Astrocyte of the hippocampus (primary cell): ENCODE results near the gene RPL35.
A peak's percentile ranks its signal among the peaks of the same experiment; 100 is the strongest.
"Not testable (repeated sequence)": the region's sequence is repeated elsewhere in the genome, so short reads cannot be mapped to it uniquely, and the experiment has no call there.

Experiments
- DNase-seq: peaks from one replicate; pipeline ENCODE4 v3.0.0; 2011; ENCODE audit warnings: low read depth, low spot score

Gene RPL35

DNA sequence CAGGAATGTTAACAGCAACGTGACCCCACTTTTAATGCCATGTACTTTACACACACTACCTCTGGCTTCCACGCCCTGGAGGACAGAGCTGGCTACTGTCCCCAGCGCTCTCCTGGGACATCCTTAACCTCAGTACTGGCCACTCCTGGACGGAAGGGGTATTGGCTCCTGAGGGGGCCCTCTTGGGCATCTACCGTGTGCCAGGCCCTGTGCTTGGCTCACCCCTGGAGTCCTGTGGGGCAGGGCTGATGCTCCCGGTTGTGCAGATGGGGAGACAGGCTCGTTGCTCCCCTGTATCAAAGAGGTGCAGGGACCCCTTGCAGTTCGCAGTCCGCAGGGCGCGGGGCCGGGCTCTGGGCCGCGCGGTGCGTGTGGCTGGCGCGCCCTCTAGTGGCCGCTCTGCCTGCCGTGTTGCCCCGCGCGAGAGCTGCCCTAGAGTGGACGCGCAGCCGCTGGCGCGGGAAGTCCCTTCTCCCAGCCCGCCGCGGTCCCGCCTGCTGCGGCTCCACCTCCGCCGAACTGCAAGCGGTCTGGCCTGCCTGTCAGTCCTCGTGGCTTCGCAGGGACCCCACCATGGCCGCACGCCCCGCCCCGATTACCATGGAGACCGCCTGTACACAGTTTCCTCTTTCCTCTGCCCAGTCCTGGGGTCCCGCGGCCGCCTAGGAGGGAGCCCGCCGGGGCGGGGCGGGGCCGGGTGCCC, 8.8 kb downstream of the RPL35 start, which contains the start of gene WDR38:
Gene WDR38 (plus strand): TSS at position 632 of the 703 bp plus-strand sequence. CDS start 72 bp downstream, outside the sequence.
- peak; percentile 89 for DNase-seq

DNA sequence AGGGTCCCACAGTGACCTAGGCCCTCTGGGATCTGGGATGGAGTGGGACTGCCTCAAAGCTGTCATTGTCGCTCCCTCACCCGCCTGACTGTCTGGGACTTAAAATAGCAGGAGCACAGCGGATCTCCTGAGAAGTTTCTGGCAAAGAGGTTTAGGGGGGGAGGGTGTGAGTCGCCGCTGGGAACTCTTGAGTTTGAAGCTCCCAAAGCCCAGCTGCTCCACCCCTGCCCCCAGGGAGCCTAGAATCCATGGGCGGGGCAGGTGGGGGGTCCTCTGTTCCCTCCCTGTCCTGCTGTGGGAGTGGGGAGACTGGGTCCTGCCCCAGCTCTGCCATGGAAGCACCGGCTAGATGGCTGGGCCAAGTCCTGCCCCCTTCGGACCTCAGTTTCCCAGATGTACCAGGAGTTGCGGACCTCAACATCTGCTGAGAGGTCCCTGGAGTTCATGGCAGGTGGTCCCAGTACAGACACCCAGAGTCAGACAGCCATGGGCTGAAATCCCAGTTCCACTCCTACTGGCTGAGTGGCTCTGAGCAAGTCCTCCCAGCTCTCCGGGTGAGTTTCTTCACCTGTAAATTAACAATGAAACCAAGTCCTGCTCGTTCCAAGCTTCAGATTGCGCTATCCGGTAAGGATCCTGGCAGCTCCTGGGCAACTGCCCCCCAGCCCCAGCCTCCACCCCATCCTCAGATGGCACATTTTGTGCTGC, 9.5 kb downstream of the RPL35 start:
- DNase-seq: no peak

DNA sequence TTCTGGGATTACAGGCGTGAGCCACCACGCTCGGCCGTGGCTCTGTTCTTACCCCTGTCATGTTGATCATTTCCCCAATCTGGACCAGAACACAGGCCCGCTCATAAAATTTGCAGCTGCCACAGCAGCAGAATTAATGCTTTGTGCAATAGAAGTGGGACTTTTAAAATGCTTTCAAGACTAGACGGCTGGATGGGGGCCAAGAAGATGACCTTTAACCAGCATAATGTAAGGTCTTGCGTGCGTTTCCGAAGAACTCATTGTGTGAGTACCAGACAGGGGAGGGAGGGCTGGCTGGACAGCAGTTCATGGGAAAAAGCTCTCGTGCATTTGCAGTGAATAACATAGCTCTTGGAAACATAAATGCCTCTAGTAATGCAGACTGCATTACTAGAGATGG, 12.0 kb downstream of the RPL35 start:
- peak; percentile 77 for DNase-seq

DNA sequence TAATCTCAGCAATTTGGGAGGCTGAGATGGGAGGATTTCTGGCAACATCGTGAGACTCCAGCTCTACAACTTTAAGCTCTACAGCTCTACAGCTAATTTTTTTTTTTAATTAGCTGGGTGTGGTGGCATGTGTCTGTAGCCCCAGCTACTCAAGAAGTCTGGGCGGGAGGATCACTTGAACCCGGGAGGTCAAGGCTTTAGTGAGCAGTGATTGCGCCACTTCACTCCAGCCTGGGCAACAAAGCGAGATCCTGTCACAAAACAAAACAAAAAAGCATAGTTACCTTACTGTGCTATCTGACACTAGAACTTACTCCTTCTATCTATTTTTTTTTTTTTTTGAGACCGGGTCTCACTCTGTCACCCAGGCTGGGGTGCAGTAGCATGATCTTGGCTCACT, 14.8 kb downstream of the RPL35 start:
- DNase-seq: no peak

DNA sequence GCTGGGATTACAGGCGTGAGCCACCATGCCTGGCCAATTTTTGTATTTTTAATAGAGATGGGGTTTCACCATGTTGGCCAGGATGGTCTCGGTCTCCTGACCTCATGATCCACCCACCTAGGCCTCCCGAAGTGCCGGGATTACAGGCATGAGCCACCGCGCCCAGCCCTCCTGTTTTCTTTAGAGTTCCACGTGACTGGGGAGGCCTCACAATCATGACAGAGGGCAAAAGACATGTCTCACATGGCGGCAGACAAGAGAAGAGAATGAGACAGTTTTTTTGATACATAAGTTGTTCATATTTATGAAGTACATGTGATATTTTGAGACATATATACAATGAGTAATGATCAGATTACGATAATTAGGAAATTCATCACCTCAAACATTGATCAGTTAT, 15.3 kb downstream of the RPL35 start:
- not testable (repeated sequence) for DNase-seq

DNA sequence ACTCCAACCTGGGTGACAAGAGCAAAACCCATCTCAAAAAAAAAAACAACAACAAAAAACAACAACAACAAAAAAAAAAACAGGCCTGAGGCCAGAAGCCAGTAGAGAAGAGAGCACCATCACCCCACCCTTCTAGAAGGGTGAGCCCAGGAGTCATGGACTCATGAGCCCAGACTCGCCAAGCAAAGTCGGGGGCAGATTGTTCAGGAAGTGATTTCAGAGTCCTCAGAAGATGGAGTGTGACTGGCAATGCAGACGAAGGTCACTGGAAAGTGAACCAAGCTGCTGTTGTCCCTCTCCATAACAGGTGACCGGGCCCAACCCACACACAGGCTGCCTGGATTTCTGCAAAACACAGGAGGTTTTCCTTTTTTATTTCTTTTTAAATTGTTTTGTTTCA, 17.5 kb downstream of the RPL35 start:
- no peak for DNase-seq

DNA sequence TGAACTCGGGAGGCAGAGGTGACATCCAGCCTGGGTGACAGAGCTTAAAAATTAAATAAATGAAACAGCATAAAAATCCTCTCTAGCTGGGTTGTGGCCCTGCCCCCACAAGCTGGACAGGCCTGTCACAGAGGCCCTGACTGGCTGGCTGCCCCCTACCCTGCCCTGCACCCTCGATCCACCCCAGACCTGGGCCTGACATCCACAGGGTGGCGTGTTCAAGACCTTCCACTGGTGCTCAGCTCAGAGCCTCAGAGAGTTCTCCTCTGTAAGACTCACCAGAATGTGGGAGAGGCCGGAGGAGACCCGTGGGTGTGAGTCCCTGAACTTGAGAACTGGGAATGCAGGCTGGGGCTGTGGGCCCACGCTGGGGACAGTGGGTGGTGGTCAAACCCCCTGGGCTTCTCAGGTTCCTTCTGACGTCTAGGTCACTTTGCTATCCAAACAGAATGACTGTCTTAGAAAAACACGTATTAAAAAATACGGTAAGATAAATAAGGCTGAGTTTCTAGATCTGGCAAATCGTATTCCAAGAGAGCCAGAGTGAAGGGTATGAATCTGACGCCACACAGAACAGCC, 18.2 kb downstream of the RPL35 start:
- DNase-seq: no peak

DNA sequence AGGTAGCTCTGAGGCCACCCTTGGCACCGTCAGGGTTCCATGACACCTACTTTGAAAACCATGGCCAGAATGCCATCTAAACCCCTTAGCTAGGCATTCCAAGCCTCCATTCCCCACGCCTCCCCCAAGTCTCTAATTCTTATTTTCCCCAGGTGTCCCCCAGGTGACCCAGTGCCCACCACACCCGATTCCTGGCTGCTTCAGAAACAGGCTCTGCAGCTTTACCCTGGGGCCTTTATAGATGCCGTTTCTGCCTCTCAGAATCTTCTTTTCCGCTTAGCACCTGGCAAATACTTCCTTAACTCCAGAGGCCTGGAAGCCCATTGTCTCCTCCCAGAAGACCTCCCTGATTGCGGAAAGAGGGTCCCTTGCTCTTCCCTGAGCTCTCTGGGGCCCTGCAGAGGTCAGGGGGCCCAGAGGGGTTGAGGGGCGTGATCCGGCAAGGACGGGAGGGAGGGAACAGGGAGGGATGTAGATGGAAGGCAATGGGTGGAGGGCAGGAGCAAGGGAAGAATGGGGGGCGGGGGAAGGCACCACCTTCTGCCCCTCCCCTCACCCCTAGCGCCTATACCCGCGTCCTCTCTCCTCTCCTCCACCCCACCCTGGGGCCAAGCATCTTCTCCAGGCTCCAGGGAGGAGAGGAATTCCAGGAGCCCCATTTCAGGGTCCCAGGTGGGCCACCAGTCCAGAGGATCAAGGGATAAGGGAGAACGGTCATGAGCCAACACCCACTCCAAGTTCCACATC, 20.5 kb downstream of the RPL35 start:
- no peak for DNase-seq

DNA sequence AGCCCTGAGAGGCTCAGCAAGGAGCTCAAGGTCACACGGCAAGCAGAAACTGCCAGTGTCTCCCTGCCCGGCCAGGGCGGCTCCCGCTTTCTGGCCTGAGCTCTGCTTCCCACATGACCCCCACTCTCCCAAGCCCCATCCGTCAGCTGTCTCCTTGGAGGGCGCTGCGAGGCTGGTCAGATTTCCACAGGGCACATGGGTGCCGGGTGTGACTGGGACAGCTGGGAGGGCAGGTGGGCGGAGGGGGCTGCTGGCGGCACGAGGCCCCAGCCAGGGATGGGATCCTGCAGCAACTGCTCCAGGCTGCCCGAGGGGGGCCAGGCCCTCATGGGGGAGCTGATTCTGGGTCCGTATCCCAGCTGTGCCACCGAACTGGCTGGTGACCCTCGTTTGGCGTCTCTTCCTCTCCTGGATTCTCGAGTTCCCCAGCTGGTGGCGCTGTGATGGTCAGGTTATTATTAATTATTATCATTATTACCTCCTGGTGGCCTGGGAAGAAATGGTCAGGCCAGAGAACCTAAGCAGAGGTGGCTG, 21.4 kb downstream of the RPL35 start:
- DNase-seq: no peak

DNA sequence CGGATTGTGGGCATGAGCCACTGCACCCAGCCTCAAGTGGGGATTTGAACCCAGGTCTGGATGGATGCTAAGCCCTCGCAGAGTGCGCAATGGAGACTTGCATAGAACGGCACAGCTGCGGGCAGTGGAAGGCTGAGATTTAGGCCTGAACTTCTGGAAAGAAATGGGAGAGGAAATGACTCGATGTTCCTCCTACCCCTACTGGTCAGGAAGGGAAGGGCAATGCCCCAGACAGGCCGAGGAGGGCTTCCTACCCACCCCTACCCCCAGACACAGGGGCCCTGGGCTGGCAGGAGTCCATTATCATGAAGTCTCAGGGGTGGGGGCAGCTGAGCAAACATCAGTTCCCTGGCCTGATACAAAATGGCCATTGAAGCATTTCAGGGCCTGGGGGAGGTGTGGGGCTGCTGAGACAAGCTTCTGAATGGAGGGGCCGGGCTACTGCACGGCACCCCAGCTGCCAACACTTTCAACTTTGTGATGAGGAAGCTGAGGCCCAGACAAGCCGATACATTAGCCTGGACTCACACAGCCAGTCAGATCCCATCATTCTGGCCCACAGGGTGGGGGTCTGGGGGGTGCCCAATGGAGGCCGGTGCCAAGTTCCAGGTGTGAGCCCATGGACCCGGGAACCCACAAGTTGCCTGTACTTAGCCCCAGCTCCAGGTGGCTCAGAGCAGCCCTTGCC, 22.0 kb downstream of the RPL35 start:
- peak; percentile 48 for DNase-seq

DNA sequence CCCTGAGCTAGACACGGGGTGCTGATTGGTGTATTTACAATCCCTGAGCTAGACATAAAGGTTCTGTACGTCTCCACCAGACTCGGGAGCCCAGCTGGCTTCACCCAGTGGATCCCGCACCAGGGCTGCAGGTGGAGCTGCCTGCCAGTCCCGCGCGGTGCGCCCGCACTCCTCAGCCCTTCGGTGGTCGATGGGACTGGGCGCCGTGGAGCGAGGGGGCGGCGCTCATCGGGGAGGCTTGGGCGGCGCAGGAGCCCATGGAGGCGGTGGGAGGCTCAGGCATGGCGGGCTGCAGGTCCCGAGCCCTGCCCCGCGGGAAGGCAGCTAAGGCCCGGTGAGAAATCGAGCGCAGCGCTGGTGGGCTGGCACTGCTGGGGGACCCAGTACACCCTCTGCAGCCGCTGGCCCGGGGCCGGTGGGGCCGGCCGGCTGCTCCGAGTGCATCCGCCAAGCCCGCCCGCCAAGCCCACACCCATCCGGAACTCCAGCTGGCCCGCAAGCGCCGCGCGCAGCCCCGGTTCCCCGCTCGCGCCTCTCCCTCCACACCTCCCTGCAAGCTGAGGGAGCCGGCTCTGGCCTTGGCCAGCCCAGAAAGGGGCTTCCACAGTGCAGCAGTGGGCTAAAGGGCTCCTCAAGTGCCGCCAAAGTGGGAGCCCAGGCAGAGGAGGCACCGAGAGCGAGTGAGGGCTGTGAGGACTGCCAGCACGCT, 23.0 kb downstream of the RPL35 start:
- not testable (repeated sequence) for DNase-seq

DNA sequence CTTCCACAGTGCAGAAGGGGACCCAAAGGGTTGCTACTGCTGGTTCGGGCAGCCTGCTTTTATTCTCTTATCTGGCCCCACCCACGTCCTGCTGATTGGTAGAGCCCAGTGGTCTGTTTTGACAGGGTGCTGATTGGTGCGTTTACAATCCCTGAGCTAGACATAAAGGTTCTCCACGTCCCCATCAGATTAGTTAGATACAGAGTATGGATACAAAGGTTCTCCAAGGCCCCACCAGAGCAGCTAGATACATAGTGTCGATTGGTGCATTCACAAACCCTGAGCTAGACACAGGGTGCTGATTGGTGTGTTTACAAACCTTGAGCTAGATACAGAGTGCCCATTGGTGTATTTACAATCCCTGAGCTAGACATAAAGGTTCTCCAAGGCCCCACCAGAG, 23.6 kb downstream of the RPL35 start:
- not testable (repeated sequence) for DNase-seq

DNA sequence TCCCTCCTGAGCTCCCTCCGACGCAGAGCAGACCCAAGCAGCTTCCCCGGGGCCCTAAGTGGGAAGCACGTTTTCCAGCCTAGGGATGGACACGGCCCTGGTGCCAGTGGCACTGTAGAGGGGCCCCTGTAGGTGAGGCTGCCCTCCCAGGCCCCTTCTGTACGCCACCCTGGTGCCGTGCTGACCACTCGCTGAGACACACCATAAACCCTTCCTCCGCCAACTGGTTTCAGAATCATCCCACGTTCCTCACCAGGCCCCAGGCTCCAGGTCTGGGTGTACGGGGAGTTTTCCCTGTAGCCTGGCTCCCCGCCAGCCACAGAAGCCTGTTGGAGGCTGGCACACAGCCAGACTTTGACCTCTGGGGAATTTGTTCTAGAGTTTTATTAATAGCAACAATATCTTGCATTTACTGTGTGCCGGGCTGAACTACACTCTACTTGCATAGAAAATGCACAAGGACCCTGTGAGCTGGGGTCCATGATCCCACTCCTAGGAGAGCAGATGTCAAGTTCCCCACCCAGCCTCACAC, 26.7 kb downstream of the RPL35 start:
- DNase-seq: peak; percentile 95

DNA sequence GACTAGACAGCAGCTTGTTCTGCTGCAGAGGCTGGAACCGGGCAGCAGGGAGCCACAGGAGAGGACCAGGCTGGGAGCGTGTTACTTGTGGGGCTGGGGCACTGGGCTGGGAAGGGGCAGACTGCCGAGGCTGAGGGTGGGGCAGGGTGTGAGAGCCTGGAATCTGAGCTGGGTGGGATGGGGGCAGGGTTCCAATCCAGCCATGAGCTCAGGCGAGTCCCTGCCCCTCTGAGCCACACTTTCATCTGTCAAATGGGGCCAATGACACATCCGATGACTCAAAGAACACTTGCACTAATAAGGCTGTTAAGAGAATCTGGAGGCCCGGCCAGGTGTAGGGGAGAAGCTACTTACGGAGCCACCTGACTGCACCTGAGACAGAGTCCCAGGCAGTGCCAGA, 27.2 kb downstream of the RPL35 start:
- peak; percentile 78 for DNase-seq

DNA sequence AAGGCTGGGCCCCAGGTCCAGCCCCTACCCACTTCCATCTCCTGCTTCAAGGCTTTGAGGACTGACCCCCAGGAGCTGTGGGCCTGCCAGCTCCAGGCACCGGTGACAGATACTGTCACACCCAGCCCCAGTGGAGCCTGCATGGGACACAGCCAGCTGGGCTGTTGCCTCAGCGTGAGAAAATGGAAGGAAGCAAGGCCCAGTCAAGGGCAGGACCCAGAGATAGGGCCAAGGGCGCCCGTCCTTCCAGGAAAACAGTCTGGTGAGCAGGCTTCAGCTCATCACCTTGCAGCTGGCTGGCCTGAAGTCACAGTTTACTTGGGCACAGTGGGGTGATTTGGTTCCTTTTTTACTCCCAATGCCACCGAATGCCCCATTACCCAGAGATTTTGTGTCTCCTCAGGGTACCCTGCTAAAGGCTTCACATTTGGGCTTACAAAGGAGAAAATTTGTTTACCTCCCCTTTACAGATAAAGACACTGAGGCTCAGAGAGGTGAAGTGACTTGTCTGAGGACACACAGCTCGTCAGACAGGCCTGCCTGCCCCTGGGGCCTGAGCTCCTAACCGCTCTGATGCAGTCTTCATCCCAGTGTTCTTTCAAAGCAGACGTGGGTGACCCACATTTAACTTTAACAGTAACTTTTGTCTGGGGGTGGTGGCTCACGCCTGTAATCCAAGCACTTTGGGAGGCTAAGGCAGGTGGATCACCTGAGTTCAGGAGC, 30.0 kb downstream of the RPL35 start:
- no peak for DNase-seq

DNA sequence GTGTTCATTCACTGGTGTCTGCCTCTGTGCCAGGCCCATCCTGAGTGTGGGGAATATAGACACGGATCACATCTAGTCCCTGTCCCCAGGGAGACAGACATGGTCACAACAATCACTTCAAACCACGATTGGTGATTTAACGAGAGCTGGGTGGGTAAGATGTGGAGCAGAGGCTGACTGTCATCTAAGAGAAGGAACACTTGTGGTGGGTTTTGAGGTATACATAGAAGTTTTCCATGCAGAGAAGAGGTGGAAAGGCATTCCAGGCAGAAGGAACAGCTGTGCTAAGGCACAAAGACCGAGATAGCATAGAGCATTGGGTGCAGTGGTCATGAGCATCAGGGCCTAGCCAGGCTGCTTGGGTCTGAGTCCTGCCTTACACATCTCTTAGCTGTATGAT, 31.2 kb downstream of the RPL35 start:
- DNase-seq: no peak

DNA sequence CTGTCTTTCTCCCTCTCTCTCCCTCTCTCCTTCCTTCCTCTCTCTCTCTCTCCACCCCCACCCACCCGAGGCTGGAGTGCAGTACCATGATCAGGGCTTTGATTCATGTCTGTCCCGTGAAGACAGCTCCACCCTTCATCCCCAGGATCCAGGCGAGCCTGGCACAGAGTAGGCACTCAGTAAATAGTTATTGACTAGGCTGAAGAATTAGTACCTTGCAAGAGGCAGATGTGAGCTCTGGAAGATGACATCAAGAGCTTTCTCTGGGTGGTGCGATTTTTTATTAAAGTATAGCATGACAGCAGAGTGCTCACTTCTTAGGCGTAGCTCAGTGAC, 32.5 kb downstream of the RPL35 start:
- DNase-seq: no peak

DNA sequence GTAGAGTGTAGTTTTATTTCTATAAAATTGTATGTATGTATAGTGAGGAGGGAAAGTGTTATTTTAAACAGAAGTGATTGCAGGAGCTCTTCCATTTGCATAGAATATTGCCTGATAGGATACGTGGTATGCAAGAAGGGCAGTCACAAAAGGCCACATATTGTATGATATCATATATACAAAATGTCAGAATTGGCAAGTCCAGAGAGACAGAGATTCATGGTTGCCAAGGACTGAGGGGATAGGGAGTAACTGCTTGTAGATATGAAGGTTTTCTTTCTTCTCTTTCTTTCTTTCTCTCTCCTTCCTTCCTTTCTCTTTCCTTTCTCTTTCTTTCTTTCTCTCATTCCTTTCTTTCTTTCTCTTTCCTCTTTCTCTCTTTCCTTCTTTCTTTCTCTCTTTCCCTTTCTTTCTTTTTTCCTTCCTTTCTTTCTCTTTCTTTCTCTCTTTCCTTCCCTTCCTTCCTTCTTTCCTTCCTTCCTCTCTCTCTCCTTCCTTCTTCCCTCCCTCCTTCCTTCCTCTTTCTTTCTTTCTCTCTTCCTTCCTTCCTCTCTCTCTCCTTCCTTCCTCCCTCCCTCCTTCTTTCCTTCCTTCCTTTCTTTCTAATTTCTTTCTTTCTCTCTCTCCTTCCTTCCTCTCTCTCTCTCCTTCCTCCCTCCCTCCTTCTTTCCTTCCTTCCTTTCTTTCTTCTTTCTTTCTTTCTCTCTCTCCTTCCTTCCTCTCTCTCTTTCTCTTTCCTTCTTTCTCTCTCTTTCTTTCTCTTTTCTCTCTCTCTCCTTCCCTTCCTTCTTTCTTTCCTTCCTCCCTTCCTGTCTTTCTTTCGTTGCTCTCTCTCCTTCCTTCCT, 33.0 kb downstream of the RPL35 start:
- no peak for DNase-seq
